Tongue (tissue), 2 donors: Measurements from ENCODE around the gene TFRC. TPM values are rescaled to one million over a fixed set of nuclear protein-coding genes. Genes with fewer than 3 reads are reported as not detected.
"Not testable (repeated sequence)": the region's sequence is repeated elsewhere in the genome, so short reads cannot be mapped to it uniquely, and the experiment has no call there.

Experiments used
- DNase-seq: peaks from one replicate; pipeline ENCODE4 v3.0.0-alpha.2; 2015
- total RNA-seq: library from RNA; depleted of rRNA; stranded (reverse); fragments of >200 nt; gene quantifications from one replicate; pipeline ENCODE4 v1.2.3, GENCODE V29; 2014

Gene TFRC
- total RNA-seq, 1 donor from 2014 or later = 110 TPM

DNA sequence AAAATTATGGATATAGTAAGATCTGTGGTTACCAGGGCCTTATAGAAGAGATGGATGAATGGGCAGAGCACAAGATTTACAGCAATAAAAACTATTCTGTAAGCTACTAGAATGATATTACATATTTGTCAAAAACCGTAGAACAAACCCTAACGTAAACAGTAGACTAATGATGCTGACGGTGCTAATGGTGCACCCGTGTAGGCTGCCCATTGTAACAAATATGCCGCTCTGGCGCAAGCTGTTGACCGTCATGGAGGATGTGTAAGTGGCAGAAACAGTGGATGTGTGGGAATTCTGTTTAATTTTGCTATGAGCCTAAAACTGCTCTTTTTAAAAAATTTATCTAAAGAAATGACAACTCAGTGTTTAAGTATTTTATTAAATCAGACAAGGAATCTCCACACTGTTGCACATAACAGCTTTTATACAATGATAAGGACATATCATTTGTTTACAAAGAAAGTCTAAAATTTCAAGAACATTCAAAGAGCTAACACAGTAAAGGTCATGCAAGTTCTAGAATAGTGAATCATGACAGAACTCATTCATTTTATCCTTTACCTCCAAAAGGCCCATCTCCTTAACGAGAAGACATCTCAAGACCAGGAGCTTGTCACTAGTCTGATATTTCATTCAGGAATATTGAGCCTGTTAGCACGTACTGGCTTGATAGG, 32.8 kb downstream of the TFRC start:
- DNase-seq = no peak

DNA sequence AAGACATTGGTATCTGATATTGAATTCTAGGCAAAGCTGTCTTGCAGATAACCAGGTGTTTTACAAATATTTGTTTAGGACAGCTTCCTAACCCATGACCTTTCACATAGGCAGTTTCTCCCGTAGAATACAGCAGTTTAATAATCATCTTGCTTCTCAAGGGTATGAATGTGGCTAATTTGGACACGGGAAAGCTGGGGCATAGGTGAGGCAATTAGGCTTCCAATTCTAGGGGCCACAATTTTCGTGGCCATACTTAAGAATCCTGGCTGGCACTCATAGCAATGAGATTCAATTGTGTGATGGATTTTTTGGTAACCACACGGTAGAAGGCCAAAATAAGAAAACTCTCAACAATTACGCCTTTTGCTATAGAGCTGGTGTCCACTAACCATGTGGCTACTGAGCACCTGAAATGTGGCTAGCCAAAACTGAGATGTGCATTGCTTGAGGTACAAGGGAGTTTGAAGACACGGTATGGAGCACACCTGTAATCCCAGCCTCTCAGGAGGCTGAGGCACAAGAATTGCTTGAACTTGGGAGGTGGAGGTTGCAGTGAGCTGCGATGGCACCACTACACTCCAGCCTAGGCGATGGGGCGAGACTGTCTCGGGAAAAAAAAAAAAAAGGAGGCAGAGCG, 34.4 kb downstream of the TFRC start:
- no peak for DNase-seq

DNA sequence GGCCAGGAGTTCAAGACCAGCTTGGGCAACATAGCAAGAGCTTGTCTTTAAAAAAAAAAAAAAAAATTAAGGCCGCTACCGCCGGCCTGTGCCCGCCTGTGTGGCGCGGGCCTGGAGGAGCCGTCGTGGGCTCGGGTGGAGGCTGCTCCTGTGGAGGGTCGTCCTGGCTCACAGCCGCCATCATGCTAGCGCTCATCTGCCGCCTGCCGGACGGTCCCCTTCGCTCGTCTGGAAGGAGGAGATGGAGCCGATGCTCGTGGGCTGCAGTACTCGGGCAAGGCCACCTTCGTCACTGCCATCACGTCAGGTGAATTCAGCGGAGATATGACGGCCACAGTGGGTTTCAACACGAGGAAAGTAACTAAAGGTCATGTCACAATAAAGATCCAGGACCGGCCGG, 37.4 kb downstream of the TFRC start:
- DNase-seq = no peak

DNA sequence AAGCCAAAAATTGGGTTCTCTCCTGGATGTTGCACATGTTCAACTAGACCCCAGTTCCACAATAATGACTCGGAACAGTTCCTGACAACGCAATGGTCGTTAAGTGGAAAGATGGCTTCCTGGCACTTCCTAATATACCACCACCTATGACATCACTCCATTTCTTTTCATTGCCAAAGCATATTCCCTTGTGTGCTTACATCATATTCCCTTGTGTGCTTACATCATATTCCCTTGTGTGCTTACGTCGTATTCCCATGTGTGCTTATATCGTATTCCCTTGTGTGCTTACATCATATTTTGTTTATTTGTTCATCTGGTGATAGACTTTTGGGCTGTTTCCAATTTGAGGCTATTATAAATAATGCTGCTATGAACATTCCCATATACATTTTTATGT, 39.2 kb downstream of the TFRC start:
- no peak for DNase-seq

DNA sequence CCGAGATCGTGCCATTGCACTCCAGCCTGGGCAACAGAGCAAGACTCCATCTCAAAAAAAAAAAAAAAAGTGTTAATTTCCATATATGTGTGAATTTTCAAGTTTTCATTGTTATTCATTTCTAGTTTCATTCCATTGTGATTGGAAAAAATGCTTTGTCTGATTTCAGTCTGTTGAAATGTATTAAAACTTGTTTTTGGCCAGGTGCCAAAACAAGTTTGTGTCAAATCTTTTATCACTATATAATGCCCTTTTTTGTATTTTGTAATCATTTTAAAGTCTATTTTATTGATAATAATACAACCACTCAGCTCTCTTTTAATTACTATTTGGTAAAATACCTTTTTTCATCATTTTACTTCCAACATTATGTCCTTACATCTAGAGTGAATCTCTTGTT, 42.5 kb downstream of the TFRC start:
- DNase-seq = no peak

DNA sequence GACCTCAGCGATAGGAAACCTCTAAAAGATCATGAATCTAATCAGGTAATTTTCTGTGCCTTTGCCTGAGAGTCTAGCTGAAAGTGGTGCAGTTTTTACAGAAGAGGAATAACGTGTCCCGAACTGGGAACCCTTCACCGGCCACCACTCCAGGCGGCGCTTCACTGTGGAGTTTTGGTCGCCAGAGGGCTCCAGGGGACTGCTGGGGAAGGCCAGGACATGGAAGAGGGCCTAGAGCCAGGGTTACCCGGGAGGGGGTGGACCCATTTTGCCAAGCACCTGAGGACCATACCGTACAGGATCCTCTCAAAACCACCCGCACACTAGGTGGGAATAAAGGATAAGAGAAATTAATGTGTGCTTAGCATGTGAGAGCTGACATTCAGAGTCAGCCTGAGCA, 55.8 kb downstream of the TFRC start:
- DNase-seq = not testable (repeated sequence)

DNA sequence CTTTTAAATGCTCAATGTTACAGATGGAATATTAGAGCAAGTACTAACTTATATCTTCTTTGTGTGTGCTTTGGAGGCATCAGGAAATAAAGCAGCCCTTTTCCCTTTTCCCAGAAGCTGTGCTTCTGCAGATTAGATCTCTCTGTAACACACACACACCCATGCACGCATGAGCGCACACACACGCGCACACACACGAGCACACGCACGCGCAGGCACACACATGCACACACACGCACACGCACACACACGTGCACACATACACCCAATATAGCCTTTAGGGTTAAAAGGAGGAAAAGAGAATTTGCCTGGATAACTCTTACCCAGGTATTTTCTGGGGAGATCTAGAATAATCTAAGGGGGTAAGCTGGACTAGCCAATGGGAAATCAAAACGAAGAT, 56.9 kb downstream of the TFRC start:
- no peak for DNase-seq

DNA sequence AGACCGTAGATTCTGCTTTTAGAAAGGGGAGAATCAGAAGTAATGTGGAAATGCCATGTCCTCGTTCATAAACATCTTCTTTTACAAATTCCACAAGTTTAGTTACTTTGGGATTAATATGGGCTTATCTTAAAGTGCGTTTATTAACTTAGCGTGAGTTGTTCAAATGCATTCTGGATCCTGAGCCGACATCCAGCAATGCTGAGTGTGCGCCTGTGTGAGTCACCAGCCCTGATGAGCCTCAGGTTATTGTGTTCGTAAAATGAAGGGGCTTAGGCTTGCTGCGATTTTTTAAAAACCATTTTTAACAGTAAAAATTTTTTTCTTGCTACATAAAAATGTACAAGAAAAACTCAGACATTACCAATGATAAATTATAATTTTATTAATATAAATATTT, 57.9 kb downstream of the TFRC start:
- peak; percentile 17 for DNase-seq

DNA sequence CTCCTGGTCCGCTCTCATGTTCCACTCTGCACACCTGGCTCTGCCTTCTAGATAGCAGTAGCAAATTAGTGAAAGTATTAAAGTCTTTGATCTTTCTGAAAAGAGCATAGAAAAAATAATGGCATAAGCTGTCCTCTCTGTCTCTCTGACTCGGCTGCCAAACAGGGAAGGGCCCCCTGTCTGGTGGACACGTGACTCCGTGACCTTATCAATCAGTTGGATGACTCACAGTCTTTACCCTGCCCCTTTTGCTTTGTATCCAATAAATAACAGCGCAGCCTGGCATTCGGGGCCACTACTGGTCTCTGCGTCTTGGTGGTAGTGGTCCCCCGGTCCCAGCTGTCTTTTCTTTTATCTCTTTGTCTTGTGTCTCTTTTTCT, 59.4 kb downstream of the TFRC start:
- DNase-seq = not testable (repeated sequence)

DNA sequence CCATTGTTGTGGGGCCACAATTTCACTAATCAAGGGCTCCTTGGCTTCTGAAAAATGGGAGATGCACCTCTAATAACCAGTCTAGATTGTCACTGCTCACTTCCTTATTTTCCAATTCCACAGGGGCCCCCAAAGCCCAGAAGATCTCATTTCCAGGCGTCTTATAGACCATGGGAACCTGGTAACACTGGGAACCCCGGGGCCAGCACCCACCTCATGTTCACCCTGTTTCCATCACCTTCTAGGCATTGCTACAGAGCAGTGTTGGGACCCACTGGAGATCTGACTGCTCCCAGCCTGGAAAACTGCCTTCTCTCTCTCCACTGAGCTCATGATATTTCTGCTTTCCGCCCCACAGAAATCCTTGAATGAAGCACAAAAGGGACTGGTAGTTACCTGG, 61.5 kb downstream of the TFRC start:
- DNase-seq = no peak

DNA sequence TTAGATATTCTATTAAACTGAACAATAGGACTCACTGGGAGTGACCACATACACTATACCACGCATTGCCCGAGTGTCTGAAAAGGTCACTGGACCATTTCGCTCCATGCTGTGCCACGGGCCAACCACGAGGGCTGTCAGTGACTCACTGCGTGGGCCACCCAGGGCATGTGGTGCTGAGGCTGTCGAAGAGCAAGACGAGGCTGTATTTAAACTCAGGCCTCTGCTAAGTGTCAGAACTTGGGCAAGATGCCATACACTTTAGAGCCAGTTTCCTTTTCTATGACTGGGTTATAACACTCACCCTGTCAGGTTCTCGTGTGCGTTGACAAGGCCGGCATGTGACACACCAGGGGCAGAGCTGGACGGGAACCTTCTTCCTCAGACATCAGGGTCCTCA, 62.3 kb downstream of the TFRC start:
- DNase-seq = not testable (repeated sequence)

DNA sequence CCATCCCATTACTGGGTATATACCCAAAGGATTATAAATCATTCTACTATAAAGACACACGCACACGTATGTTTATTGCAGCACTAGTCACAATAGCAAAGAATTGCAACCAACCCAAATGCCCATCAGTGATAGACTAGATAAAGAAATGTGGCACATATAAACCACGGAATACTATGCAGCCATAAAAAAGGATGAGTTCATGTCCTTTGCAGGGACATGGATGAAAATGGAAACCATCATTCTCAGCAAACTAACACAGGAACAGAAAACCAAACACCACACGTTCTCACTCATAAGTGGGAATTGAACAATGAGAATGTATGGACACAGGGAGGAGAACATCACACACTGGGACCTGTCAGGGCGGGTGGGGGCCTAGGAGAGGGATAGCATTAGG, 63.7 kb downstream of the TFRC start:
- DNase-seq = not testable (repeated sequence)

DNA sequence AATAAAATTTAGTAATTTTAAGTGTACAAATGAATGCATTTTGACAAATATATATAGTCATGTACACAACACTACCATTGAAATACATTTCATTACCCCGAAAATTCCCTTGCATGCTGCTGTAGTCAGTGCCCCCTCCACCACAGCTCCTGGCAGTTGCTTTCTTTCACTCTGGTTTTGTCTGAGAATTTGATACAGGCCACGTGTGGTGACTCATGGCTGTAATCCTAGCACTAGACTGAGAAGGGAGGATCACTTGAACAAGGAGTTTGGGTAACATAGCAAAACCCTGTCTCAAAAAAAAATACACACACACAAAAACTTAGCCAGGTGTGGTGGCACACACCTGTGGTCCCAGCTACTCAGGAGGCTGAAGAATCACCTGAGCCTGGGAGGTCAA, 65.4 kb downstream of the TFRC start:
- DNase-seq = peak; percentile 65

DNA sequence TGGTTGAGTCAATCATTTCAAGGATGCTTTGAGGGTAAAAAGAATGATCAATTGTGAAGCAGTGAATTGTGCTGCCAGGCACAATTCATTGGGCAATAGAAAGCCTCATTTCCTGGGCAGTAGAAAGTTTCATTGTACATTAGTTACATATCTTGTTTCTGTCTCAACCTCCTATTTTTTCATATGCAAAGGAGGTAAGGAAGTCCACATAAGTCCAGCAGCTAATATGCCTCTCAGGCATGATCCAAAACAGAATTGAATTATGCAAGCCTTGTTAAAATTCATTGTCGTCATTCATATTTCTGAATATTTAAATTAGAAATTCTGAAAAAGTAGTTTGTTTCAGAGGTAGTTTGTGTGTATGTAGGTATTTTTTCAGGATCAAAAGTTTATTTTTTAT, 65.8 kb downstream of the TFRC start:
- DNase-seq = no peak

DNA sequence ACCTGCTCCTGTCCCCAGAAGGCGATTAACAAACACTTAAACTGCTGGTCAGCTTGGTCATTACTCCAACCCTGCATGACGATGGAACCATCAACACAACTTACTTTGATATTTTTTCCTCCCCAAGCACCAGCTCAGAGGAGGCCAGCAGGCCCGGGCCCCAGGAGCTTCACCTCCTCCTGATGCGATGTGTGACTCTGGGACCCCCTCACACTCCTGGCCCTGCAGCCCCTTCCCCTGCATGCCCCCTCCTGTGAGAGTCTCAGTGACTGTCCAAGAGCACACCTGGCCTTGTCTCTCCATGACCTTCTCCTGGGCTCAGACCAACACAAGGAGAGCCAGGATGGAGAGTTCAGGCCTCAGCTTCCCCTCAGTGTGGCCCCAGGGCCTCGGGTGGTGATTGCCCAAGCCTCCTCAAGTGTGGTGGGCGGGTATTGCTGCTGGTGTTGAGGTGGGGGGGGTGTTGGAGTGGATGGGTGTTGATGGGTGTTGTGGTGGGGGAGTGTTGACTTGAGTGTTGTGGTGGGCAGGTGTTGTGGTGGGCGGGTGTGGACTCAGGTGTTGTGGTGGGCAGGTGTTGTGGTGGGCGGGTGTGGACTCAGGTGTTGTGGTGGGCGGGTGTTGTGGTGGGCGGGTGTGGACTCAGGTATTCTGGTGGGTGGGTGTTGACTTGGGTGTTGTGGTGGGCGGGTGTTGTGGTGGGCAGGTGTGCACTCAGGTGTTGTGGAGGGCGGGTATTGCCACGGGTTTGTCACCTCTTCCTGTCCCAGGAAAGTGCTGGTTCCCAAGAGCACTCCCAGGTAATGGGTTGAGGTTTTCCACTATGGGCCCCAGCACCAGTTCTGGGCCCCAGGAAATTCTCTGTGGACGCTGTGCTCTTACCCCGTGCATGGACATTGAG, 68.1 kb downstream of the TFRC start:
- DNase-seq = no peak

DNA sequence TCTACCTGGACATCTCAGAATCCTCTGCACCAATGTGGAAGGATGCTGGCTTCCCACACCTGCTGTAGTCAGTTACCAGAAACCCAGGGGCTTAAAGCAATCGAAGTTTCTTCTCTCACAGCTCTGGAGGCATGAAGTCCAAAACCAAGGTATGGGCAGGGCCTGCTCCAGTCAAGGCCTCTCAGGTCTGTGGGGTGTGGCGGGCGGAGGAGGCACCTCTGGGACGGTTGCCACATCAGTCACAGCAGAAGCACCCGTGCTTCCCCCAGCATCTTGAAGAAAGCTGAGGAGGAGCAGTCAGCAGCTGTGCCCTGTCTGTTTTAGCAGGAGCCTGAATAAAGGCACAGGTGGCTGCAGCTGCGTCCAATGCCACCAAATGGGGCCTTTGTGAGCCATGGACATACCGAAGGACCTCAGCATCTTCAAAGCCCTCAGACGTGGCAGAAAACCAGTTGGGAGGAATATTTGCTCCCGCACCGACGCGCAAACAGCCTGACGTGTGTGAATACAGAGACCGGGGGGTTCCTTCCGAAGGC, 68.9 kb downstream of the TFRC start:
- peak; percentile 75 for DNase-seq

DNA sequence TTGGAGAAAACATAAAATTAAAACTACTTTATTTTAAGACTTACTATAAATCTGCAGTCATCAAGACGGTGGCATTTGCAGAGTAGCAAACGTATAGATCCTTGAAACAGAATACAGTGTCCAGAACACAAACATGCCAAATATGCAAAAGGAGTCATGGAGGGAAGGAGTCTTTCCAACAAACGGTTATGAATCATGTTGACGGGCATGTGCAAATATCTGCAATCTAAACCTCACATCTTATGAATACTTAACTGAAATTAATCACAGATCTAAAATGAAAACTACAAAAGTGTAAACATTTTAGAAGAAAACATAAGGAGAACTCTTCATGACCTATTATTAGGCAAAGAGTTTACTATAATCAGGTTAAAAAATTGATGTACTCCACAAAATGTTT, 69.4 kb downstream of the TFRC start:
- DNase-seq = no peak

DNA sequence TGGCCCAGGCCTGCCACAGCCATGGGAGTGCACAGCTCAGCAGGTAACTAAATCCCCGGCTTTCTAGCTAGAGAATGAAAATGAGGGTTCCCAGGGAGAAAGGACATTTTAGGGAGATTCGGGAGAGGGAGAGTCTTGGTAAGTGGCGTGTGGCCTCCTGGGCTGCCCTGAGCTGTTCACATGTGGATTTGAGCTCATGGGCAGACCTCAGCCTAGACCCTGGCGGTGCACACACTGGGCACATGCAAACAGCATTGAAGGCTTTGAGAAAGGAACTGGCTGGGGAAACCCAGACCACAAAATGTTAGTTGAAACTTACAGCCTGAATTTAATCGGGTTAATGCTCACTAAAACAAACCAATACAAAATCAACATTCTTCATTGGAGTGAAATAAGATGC, 72.4 kb downstream of the TFRC start:
- DNase-seq = no peak

DNA sequence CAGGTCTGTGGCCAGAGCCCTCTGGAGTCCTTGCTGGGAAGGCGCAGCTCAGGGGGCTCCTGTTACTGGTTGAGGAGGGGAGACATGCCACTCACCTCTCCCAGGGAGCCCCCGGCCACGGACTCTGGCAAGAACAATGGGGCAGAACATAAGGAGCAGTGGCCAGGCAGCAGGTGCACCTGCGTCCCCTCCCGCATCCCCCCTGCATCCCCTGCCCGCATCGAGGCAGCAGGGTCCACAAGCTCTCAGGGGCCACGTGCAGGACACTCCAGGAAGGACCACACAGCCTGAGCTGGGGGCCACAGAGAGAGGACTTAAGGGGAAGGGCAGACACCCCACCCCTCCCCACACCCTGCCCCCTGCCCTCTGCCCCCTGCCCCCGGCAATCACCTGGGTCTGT, 73.0 kb downstream of the TFRC start:
- DNase-seq = no peak

DNA sequence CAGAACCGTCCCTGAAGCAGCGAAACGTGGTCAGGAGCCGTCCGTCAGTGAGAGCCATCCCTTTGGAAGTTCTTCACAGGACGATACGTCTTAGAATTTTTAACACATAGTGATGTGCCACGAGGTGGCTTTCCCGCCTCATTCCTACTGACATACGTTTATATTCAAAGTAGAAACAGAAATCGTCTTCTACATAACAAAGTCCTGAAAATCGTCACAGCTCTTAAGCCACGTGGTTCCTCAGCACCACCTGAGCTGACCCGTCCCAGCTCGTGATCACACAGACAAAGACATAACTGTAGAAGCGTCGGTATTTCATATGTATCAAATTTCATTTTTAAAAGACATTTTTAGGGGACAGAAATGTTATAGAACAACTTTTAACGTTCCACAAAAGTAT, 73.5 kb downstream of the TFRC start:
- no peak for DNase-seq

DNA sequence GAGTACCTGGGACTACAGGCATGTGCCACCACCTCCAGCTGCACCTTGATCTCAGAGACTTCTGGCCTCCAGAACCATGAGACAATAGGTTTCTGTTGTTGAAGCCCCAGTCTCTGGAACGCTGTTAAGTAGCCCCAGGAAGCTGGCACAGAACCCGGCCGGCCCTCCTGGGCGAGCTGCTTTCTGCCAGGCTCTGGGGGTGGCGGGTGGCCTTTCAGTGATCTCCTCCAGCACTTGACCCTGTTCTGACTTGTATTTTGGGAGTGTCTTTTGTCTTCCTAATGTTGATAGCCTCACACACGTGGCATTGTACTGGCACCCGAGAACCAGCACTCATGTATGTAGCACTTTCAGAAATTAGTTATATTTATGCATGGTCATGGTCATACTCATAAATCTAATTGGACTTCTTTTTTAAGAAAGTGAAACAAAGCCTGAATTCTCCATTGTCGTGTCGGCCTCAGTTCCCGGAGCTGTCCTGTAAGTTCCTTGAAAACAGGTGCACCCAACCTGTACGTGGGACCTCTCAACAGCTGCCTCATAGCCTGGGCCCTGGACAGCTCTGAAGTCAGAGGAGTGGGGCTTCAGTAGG, 74.0 kb downstream of the TFRC start:
- DNase-seq = no peak

DNA sequence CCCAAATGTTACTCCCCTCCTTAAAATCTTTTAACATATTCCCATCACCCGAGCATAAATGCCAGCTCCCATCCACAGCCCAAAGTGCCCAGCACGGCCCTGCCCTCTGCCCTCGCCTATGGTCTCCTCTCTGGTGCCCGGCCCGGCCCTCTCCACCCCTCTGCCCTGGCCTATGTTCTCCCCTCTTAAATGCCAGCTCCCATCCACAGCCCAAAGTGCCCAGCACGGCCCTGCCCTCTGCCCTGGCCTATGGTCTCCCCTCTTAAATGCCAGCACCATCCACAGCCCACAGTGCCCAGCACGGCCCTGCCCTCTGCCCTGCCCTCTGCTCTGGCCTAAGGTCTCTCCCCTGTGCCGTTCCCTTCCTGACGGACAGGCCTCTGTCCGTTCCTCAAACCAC, 76.6 kb downstream of the TFRC start:
- not testable (repeated sequence) for DNase-seq
